GM11168 (cell line): ENCODE measurements around the gene CHRNA4.
"Not testable (repeated sequence)": the region's sequence is repeated elsewhere in the genome, so short reads cannot be mapped to it uniquely, and the experiment has no call there.

ENCODE experiments used
- in situ Hi-C: fragments of 300-500 bp; cut with MboI; formaldehyde crosslinking; loops from one replicate; pipeline ENCODE4 v1.12.0; 2022; ENCODE audit warnings: low sequenced_read_pairs; ENCODE audit not compliant: unreplicated experiment

The CHRNA4 gene

DNA sequence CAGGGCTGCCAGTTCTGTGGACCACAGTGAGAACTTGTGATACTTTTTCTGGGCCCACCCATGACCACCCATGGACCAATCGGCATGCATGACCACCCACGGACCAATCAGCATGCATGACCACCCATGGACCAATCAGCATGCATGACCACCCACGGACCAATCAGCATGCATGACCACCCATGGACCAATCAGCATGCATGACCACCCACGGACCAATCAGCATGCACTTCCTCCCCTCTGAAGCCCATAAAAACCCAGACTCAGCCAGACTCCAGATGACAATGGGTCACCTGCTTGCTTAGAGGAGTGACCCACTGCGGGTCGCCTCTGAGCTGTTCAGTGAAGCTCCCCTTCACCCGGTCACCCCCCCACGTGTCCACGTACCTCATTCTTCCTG, 18.7 kb upstream of the CHRNA4 start:
- in situ Hi-C loops: not testable (repeated sequence)

DNA sequence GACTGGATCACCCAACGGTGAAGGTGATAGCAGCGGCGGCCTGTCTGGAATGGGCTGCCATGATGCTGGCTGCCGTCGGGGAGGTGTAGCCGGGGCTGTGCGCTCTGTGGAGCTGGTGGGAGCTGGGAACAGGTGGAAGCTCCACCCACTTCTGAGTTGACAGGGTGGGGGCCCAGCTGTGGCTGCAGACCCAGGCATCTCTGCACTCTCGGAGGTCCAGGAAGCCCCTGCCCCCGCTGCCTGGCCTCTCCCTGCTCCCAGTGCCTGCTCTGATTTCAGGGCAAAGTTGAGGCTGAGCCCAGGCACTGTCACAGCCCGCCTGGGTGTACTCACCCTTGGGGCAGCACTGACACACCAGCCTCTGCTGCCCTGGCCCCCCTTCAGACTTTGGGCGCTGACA, 18.1 kb upstream of the CHRNA4 start:
- in situ Hi-C loops: no loop called here

DNA sequence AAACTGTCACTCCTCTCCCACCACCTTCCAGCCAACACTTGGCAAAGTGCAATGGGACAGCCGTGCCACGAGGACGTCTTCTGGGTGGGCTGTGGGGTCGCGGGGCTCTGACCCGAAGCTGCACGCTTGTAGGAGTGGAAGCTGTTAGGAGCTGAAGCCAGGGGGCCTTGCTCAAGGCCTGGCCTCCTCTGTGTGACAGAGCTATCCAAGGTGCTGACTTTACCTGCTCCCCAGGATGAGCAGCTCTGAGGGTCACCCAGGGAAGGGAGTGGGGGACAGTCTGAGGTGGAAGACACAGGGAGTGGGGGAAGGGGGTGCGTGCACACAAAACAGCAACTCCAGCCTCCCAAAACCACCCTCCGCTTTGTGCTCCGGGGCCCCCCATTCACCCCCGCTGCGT, 17.5 kb upstream of the CHRNA4 start:
- in situ Hi-C loops: no loop called here

DNA sequence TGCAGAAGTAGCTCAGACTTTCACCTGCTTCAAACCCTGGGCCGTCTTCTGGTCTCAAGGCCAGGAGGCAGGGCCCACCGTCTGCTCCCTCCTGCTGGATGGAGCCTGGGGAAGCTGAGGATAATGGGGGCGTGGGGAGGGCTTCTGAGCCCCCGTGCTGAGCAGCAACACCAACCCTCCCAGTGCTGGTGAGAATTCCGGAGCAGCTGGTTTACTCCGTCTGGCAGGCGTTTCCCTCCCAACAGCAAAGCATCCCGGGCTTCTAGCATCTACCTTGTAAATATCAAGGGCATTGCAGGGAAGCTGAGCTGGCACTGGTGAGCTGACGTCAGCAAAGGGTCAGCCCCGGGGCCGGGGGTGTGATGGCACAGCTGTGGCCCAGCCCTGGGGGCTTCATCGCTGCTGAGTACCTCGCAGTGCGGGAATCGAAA, 16.8 kb upstream of the CHRNA4 start:
- in situ Hi-C loops: no loop called here

DNA sequence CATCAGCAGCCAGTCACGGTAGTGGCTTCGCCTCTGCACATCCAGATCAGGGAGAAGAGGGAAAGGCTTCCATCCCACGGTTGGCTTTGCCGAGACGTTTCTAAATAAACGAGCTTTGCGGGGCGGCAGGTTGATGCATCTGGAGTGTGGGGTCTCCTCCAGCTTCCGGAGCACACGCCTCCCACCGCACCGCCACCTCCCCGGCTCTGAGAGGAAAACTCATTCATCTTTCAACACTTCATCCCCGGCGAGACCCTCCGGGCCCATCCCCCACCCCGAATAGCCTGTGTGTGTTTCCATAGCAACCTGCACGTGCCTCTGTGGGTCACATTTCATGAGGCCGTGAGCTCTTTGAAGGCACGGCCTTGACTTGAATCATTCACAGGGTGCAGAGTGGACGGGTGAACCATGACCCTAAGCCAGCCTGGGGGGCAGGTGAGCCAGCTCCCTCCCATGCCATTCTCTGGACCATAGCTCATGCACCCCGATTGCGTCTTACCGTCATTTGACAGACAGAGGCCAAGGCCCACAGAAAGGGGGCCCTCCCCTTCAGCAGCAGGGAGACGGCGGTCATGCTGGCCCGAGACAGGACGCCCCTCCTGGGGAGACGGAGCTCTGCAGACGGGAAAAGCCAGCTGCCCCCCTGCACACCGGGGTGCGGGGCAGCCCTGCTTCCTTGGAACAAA, 16.2 kb upstream of the CHRNA4 start:
- in situ Hi-C loops: no loop called here

DNA sequence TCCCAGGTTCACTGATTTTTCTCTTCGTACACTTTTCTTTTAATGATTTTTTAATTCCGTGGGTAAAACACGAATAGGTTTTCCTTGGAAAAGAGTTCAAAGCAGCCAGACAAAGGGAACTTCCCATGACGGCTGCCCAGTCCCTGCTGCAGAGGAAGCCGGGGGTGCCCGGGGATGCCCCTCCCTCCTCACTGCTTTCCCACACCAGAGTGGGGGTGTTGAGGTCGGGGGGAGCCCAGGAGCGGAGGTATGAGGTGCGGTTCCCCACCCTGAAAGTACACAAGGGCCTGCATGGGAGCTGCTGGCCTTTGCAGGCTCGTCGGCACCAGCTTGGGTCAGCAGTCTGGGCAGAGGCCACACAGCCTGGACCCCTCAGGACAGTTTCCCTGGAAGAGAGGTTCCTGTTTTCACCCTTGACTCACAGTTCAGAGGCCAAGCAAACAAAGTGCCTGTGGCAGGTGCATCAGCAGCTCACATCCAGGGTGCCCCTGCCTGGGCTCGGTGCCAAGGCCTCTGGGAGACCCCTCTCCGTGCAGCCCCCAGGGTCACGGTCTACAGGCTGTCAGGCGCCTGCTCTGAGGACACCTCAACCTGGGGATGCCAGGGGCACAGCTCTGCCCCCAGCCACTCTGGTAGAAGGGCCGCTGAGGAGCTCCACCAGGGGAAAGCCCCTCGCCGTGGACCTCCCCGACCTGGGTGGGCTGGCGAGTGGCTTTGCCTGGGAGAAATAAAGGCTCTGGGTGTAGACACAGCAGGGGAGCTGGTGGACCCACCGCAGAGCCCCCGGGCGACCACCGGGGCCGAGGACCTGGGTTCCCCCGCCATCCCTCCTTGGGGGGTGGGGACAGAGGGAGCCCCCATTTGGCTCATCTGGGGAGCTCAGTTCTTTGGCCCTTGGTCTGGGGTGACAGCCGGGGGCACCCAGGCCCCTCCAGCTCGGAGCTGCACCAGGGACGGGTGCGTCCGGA, 15.4 kb upstream of the CHRNA4 start:
- in situ Hi-C loops: no loop called here

DNA sequence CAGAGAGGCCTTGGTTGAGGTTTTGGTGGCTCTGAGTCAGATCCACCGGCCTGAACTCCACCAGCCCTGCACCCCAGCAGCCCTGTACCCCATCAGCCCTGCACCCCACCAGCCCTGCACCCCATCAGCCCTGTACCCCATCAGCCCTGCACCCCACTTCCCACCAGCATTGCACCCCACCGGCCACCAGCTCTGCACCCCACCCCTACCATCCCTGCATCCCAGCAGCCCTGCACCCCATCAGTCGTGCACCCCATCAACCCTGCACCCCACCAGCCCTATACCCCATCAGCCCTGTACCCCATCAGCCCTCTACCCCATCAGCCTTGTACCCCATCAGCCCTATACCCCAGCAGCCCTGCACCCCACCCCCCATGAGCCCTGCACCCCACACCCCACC, 14.3 kb upstream of the CHRNA4 start:
- in situ Hi-C loops: no loop called here

DNA sequence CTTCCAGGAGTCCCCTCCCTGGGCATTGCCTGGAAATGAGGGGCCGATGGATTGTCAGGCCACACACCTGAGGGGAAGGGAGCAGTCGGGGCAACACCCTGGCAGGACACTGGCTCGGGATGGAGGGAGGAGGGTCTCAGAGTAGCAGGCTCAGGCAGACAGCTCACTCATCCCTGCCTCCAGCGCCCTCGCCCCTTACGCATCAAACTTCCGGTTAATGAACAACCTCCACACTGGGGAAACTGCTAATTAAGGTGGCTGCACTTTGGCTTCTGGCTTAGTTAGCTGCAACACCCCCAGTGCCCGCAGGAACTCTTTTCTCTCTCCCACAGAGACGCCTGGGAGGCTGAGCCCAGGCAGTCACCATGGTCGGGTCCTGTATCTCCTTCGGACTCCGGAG, 13.4 kb upstream of the CHRNA4 start:
- in situ Hi-C loops: no loop called here

DNA sequence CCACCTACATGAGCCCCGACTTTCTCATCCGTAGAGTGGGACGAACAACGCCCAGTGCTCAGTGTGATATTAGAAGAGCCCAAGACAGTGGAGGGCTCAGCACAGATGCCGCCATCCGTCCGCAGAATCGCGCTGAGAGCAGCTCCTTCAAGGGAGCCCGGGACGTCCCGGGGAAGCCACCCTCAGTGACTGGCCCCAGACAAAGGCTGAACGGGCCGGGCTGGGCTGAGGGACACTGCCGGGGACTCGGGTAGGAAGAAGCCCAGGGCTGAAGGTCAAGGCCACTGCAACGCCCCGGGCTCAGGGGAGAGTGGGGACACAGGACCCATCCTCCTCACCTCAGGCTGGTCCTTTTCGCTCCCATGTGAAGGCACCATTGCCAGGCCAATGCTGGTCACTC, 12.8 kb upstream of the CHRNA4 start:
- in situ Hi-C loops: no loop called here

DNA sequence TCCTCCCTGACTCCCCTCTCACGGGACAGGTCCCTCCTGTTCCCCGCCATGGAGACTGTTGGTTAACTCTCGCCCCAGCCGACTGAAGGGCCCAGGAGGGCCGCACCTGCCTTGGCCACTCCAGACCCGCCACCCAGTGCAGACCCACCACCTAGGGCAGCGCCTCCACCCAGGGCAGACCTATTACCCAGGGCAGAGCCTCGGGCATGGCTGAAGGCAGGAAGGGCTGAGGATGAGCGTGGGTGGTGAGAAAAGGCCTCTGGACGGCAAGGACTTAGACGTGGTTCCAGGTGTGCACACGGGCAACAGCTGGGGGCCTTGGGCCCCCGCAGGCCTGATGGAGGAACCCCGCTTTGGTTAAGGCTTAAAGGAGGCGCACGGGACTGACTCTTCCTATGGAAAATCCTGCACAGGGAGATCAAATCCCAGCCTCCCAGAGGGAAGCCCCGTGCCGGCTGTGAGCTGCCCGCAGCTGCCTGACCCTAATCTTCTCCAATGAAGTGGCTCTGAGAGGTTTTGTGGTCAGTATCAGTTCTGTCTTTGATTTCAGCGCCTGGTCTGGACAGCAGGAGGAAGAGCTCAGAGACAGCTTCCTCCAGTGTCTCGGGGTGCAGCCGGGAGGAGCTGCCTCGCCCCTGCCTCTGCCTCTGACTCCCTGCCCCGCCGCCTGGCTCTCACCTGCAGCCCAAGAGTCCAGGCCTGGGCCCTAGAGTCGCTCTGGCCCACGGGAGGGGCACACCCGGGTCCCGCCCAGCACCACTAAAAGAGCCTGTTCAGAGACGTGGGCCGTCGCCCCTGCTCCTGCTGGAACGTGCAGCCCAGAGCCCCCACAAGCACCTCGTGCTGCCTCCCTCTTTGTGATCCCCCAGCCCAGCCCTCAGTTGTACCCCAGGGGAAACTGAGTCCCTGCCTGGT, 12.1 kb upstream of the CHRNA4 start:
- in situ Hi-C loops: no loop called here

DNA sequence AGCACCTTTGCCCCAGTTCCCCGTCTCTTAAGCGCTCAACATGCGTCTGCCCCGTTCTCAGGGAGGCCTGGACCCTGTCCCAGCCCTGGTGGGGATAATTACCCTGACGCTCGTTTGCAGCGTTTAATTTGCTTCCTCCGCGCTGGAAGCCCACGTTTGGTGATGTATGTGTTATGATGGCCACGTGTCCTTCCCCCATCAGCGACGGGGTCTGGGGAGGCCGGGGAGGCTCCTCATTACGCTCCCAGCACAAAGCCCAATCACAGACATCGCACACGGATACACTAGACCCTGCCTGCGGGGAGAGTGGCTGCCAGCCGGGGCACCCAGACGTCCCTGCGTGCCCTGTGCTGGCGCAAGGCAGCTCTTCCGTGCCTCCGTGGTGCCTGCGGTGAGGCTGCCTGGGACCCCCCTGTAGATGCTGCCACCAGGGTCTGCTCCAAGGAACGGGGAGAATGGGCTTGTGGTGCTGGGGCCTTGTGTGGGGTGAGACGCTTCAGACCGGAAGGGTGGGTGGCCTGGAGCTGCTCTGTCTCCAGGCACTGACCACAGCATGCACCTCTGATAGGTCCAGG, 10.2 kb upstream of the CHRNA4 start:
- in situ Hi-C loops: no loop called here

DNA sequence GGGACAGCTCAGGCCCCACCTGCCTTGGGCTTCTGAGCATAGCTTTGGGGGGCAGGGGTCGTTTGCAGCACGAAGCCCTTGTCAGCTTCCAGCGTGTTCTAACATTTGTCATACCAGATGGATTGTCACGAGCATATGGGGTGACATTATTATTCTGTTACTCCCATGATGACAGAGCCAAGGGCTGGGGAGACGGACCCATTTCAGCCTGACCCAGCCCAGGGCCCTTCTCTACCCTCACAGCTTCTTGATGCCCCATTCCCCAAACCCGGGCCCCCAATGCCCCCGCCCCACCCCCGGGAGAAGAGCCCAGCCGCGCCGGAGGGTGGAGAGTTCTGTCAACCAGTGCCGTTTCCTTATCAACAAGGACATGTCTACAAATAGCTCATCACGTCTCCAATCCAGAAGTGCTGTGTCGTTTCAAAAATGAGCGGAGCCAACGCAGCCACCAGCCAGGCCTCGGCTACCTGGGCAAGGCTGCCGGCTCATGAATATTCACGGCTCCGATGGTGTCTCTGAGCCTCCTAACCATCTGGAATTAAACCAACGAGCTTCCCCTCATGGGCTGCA, 9.6 kb upstream of the CHRNA4 start:
- in situ Hi-C loops: no loop called here

DNA sequence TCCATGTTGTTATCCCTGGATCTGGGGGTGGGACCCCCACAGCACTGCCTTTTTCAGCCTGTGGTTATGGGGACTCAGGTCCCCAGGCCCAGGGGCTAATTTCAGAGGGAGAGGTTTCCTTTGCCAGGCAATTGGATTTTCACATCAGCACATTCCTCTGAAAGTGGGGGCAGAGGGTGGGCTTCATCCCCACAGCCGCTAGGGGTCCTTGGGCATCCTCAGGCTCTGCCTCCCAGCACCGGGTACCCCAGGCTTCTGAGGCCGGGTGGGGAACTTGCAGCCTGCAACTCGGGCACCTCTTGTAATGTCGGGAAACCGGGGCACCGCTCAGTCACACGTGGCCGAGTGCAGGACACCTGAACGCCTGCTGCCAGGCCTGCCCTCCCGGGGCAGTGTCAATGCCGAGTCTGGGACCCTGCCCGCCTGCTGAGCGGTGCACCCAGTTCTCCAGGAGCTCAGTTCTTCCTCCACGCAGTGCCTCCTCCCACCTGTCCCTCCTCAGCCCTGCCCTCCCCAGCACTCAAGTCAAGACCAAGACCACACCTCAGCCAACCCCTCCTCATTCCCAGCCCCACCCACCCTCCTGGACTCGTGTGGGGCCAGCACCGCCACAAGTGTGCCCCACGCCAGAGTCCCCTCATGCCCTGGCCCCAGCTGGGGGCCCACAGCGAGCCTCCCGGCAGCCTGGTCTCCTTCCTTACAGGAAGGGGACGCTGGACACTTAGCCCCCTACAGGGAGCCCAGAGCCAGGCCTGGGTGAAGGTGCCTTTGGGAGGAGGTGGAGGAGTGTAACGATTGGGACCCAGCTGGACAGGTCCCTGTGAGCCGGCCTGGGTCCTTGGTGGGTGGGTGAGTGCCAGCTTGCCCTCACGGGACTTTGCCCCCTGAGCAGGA, 8.8 kb upstream of the CHRNA4 start:
- in situ Hi-C loops: no loop called here

DNA sequence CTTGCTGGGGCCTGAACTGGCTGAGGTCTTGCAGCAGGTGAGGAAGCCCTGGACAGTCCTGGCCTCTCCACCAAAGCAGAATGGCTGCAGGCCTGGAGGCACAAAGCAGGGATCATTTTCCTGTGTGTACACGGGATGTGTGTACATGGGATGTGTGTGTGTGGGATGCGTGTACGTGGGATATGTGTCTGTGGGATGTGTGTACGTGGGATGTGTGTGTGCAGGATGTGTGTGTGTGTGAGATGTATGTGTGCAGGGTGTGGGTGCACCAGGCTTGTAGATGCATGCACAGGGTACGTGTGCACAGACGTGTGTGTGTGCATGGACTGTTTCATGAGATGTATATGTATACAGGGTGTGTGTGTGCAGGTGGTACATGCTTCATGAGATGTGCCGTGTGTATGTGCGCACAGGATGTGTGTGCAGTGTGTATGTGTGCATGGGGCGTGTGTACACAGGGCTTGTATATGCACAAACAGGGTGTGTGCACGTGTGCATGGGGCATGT, 7.9 kb upstream of the CHRNA4 start:
- in situ Hi-C loops: no loop called here

DNA sequence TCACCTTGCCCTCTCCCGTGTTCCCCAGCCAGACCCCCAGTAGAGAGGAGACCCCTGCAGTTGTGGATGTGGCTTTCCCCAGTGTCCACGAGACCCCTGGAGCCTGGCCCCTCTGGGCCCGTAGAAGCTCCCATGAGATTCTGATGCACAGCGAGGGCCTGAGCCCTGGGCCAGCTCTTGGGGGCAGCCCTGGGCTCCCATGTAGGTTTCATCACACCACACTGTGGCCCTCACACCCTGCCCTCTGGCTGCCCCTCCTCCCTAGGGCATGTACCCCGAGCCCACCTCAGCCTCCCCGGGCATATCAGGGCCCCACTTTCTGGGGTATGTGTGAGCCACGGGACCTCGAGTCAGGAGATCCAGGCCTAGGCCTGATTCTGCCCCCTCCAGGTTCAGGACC, 7.0 kb upstream of the CHRNA4 start:
- in situ Hi-C loops: no loop called here

DNA sequence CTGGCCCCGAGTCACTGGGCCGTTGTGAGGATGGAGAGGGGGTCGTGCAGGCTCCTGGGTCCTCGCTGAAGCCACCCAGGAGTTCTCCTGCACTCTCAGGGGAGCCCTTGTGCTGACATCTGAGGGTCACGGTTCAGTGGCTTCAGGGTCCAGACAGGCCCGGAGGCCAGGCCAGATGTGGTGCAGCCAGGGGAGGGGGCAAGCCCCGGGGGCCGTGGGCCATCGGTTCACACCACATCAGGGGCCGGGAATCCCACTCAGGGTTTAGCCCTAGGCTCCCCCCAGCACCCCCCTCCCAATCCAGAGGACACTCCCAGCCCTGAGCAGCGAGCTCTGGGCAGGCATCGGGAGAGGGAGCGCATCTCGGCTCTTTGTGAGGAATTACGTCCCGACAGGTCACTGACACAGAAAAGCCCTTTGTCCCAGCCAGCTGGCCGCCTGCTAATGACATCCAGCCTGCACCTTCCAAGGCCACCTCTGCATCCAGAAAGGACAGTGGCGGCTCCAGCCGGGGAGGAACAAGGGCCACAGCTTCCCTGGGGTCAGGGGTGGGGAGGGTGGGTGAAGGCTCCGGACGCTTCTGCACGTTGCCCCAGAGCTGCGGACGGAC, 6.4 kb upstream of the CHRNA4 start:
- in situ Hi-C loops: no loop called here

DNA sequence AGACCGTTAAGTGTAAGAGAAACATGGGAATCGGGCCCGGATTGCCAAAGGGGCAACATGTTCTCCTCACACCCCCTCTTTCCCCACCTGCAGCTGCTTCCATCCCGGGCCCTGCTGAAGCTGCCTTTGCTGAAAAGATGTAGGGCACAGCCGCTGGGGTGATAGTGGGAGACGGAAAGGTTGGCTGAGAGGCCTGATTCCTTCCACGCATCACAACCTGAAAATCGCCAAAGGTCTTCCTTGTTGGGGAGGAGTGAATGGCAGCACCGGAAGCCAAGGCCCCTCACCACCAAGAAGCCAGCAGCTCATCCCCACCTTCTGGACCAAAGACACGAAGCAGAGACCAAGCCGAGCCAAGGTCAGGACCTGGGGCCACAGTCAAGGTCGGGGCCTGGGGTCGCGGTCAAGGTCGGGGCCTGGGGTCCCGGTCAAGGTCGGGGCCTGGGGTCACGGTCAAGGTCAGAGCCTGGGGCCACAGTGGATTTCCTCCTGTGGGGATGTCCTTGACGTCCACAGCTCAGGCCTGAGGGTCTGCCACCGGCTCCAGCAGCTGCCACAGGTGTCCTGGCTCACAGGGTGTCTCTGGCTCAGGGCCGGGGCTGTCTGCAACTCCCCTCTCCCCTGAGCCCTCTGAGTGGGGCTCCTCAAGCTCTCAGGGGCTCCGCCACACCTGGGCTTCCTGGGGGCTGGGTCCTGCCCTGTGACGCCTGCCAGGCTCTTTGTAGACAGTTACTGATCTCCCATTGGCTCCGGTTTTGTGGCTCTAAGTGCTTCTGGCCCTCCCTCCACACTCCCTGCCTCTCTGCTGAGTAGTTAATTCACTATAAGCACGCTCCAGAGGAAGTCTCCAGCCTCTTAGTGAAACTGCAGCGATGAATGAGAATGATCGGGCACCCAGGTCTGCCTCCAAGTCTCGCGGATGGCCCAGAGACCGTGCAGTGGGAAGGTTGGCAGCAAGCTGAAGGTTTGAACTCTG, 5.5 kb upstream of the CHRNA4 start:
- in situ Hi-C loops: no loop called here
